GM12878 (cell line): ENCODE results near the gene ATG9A. TPM values are rescaled to one million over a fixed set of nuclear protein-coding genes. Genes with fewer than 3 reads are reported as not detected.

ENCODE experiments used
- ATAC-seq: fragments of 200-7000 bp; cut with Tn5 transposase; 3 replicates; pipeline ENCODE4 v1.9.1; 2020; ENCODE audit warnings: mild to moderate bottlenecking, moderate library complexity
- BruUV-seq: library from RNA; stranded (reverse); fragments of 400-500 nt; replicated peaks from 2 replicates; lab custom pipeline; 2021; lab: Mats Ljungman, UMichigan
- CTCF ChIA-PET: fragments of 300-600 bp; sonication (Branson Sonifier 250); formaldehyde crosslinking; extraction: SDS; loops from one replicate; lab custom pipeline; 2021; ENCODE audit warnings: inconsistent platforms; lab: Yijun Ruan, JAX
- POLR2A ChIA-PET: fragments of 350-600 bp; formaldehyde crosslinking; extraction: SDS; loops from one replicate; lab custom pipeline; 2021; ENCODE audit warnings: inconsistent platforms; lab: Charles Lee
- RAD21 ChIA-PET: fragments of 300-600 bp; sonication (Branson Sonifier 250); formaldehyde crosslinking; loops from one replicate; lab custom pipeline; 2023; ENCODE audit warnings: antibody characterized with exemption; ENCODE audit not compliant: unreplicated experiment; lab: Charles Lee
- SMC1A ChIA-PET: fragments of 300-600 bp; sonication (Branson Sonifier 250); formaldehyde crosslinking; loops from one replicate; lab custom pipeline; 2023; ENCODE audit not compliant: unreplicated experiment, uncharacterized antibody; lab: Charles Lee
- DNase-seq: peaks from one replicate; pipeline ENCODE4 v3.0.0-alpha.2; 2011; ENCODE audit warnings: low read depth, low spot score
- FAIRE-seq: peaks from 3 replicates; lab custom pipeline; 2011; peaks lifted over from hg19 to GRCh38; lab: Jason Lieb, UNC
- H2AFZ ChIP-seq: 2 replicates; pipeline ENCODE4 v1.6.0; 2011; ENCODE audit warnings: low read depth, low read length, control low read depth; ENCODE audit not compliant: control insufficient read depth
- H3K27ac ChIP-seq: 2 replicates; pipeline ENCODE4 v1.5.1; 2011; ENCODE audit warnings: control low read depth; ENCODE audit not compliant: control insufficient read depth, insufficient read depth
- H3K27me3 ChIP-seq, 2 experiments: replicated peaks in 1 of 2; 2 replicates each; pipeline versions ENCODE4 v1.6.0 to v1.6.1; 2011; ENCODE audit warnings: low read length in 1 of 2; ENCODE audit not compliant: control insufficient read depth in 2 of 2, insufficient read depth in 2 of 2
- H3K36me3 ChIP-seq, 2 experiments: 2 replicates each; pipeline ENCODE4 v1.5.1; 2011; ENCODE audit warnings: low read length in 1 of 2; ENCODE audit not compliant: control insufficient read depth in 2 of 2, insufficient read depth in 2 of 2
- H3K4me1 ChIP-seq: 2 replicates; pipeline ENCODE4 v1.6.1; 2011; ENCODE audit warnings: mild to moderate bottlenecking, low read length, moderate library complexity, mixed read lengths; ENCODE audit not compliant: control insufficient read depth, insufficient read depth
- H3K4me2 ChIP-seq: 2 replicates; pipeline ENCODE4 v1.6.0; 2011; ENCODE audit warnings: control low read depth; ENCODE audit not compliant: control insufficient read depth, insufficient read depth
- H3K4me3 ChIP-seq: fragments of 200-600 bp; sonication (generic); 2 replicates; pipeline ENCODE4 v1.5.1; 2016
- H3K79me2 ChIP-seq: 2 replicates; pipeline ENCODE4 v1.6.0; 2011; ENCODE audit warnings: low read length; ENCODE audit not compliant: control insufficient read depth, insufficient read depth
- H3K9ac ChIP-seq: 2 replicates; pipeline ENCODE4 v1.8.0; 2011; ENCODE audit warnings: low read length, control low read depth, mixed read lengths; ENCODE audit not compliant: control insufficient read depth, insufficient read depth
- H3K9me3 ChIP-seq: replicated peaks from 3 replicates; pipeline ENCODE4 v1.5.1; 2011; ENCODE audit warnings: mild to moderate bottlenecking, low read length; ENCODE audit not compliant: control insufficient read depth, insufficient read depth
- H4K20me1 ChIP-seq: 2 replicates; pipeline ENCODE4 v1.6.0; 2011; ENCODE audit not compliant: control insufficient read depth, insufficient read depth
- CUX1 ChIP-seq: IDR thresholded peaks from 2 replicates; pipeline ENCODE4 v1.6.1; 2012; ENCODE audit warnings: improper control_type of control experiment, low read depth, low read length; ENCODE audit not compliant: insufficient replicate concordance
- GATAD2B ChIP-seq: fragments of 450-650 bp; conservative IDR thresholded peaks from 2 replicates; pipeline ENCODE4 v1.6.1; 2017; ENCODE audit warnings: low read depth, mild to moderate bottlenecking, moderate library complexity
- HDGF ChIP-seq: fragments of 450-650 bp; IDR thresholded peaks from 2 replicates; pipeline ENCODE4 v1.6.1; 2016; ENCODE audit warnings: antibody characterized with exemption
- IRF4 ChIP-seq: IDR thresholded peaks from 2 replicates; pipeline ENCODE4 v1.6.1; 2011; ENCODE audit warnings: low read depth, low read length
- NKRF ChIP-seq: fragments of 450-650 bp; conservative IDR thresholded peaks from 2 replicates; pipeline ENCODE4 v1.6.1; 2017; ENCODE audit warnings: mild to moderate bottlenecking, moderate library complexity
- RAD51 ChIP-seq: fragments of 450-650 bp; IDR thresholded peaks from 2 replicates; pipeline ENCODE4 v1.6.1; 2016; ENCODE audit warnings: moderate library complexity, mild to moderate bottlenecking, inconsistent platforms
- RB1 ChIP-seq: fragments of 450-650 bp; formaldehyde crosslinking; IDR thresholded peaks from 2 replicates; pipeline ENCODE4 v1.6.1; 2017; ENCODE audit warnings: mild to moderate bottlenecking, borderline replicate concordance
- RFX5 ChIP-seq: IDR thresholded peaks from 2 replicates; pipeline ENCODE4 v1.6.1; 2011; ENCODE audit warnings: low read depth, low read length, improper control_type of control experiment
- WGBS: methylation state at CpG from one replicate; pipeline ENCODE4 v1.1.6; 2016; ENCODE audit warnings: low lambda C conversion rate; ENCODE audit not compliant: insufficient replicate concordance, insufficient coverage; ENCODE audit errors: missing lambda C conversion rate; 5-methylcytosine and 5-hydroxymethylcytosine counted together
- in situ Hi-C: fragments of 300-500 bp; cut with MboI; formaldehyde crosslinking; loops from 9 replicates; pipeline ENCODE4 v1.14.3; 2018; ENCODE audit warnings: mixed read lengths
- intact Hi-C: fragments of 100-400 bp; cut with micrococcal nuclease; formaldehyde crosslinking; loops from one replicate; pipeline ENCODE4 v1.14.2; 2022; ENCODE audit not compliant: unreplicated experiment
- polyA plus RNA-seq, 11 experiments: library from polyadenylated mRNA; depleted of rRNA in 4 of 11; unstranded in 6 of 11; stranded (reverse) in 5 of 11; fragments of >200 nt; fragmentation: Nextera tagmentation in 4 of 11; fragmentation: Illumina TruSeq in 1 of 11; extraction: Ambion mirVana in 4 of 11; extraction: Trizol in 1 of 11; gene quantifications; 1 replicate in 1 of 11; 2 replicates in 10 of 11; pipeline versions ENCODE4 v1.2.1 to v1.2.3, GENCODE V29; 2011 to 2016; ENCODE audit warnings: inconsistent platforms in 2 of 11, missing spikeins in 2 of 11, low read depth in 1 of 11
- total RNA-seq, 4 experiments: library from RNA; depleted of rRNA in 3 of 4; stranded (reverse); fragments of >200 nt in 3 of 4; fragmentation: Illumina TruSeq in 1 of 4; extraction: Trizol in 1 of 4; gene quantifications; 2 replicates each; pipeline versions ENCODE4 v1.2.1 to v1.2.3, GENCODE V29; 2013 to 2021
- TF ChIP-seq, protein P1 (sequence below): IDR thresholded peaks from 2 replicates; pipeline ENCODE4 v1.6.1; 2012; ENCODE audit warnings: low read depth, low read length, improper control_type of control experiment
- TF ChIP-seq, protein P2 (sequence below): fragments of 450-650 bp; formaldehyde crosslinking; IDR thresholded peaks from 2 replicates; pipeline ENCODE4 v1.5.0; 2022; ENCODE audit warnings: mild to moderate bottlenecking, missing genetic modification characterization

Gene ATG9A
- total and polyA plus RNA-seq, 10 of the 15 experiments (the other 5 are each of a cell fraction or from before 2014, with no cell fraction given), result 0.16 to 37.5 (median 14.6) TPM; not detected in 1

DNA sequence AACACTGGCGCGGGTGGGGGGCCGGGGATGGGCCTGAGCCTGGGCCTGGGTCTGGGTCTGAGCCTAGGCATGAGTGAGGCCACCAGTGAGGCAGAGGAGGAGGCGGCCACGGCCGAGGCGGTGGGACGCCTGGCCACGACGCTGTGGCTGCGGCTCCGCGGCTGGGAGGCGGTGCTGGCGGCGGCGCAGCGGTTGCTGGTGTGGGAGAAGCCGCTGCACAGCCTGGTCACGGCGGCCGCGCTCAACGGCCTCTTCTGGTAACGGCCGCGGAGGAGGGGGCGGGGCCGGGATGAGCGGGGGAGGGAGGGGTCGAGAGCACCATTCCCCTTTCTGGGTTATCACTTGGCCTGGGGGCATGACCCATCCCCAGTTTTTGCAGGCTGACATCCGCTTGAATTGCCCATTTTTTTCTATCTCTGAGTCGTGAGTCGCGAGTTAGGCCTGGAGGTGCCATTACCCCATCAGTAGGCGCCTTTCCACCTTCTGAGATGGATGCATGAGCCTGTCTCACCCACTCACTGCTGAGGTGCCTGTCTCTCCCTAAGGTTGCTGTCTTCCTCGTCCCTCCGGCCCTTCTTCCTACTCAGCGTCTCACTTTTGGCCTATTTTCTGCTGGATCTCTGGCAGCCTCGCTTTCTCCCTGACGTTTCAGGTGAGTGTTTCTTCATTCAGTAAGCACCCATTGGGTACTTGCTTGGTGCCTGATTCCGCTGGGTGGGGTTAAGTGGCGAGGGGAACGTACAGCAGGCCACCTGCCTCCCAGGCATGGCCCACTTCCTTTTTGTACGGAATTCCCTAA is 50.9 kb downstream of the ATG9A start:
- FAIRE-seq (no peak), ATAC-seq (peak; percentile 2), DNase-seq (no peak)
- Histone ChIP-seq H3K9me3 (no peaks in the 10 kb centered on the region), H3K36me3 (peaks cover 10 to 15% of the 10 kb centered on the region in 2 experiments), H2AFZ (peak overlapping the region; percentile 77), H3K4me1 (peaks cover 10% of the 10 kb centered on the region), H3K27me3 (no peaks in the 10 kb centered on the region), H3K27ac (peak overlapping the region; percentile 49), H3K4me3 (peak overlapping the region; percentile 83), H3K79me2 (peaks cover 32% of the 10 kb centered on the region), H3K4me2 (peak overlapping the region; percentile 89), H3K9ac (peak overlapping the region; percentile 72), H4K20me1 (no peaks in the 10 kb centered on the region)
- WGBS, result 1% methylated on average over 30 of the region's 45 CpGs
- in situ Hi-C loops (no loop called here), intact Hi-C loops (loop anchor here (5.0 kb wide), 3 partner anchors 99 to 209 kb away; partner anchors contain the start of genes DNAJB2 and DNPEP)
- ChIA-PET SMC1A (interaction anchor here (1.0 to 1.7 kb wide), 2 partner anchors 8 to 14 kb away, joined by 3 to 4 read pairs; no protein-coding TSS in a partner anchor), RAD21 (no interaction called here), CTCF (interaction anchor here (1.0 to 1.9 kb wide), 2 partner anchors 8 to 22 kb away, joined by 3 to 8 read pairs; partner anchors contain the start of gene SLC23A3), POLR2A (interaction anchor here (1.0 to 1.2 kb wide), 2 partner anchors 22 to 29 kb away, joined by 3 read pairs; no protein-coding TSS in a partner anchor)
- BruUV-seq, result no TSS peak
- TF ChIP-seq RFX5 (no peak), RAD51 (no peak), RB1 (no peak), CUX1 (no peak), GATAD2B (0 out of 2 replicates have a peak, but pooled peaks have one; percentile 0), NKRF (peak; percentile 70), HDGF (no peak), IRF4 (no peak)
- TF ChIP-seq, protein P1, sequence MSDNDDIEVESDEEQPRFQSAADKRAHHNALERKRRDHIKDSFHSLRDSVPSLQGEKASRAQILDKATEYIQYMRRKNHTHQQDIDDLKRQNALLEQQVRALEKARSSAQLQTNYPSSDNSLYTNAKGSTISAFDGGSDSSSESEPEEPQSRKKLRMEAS, result no peak
- TF ChIP-seq, protein P2, sequence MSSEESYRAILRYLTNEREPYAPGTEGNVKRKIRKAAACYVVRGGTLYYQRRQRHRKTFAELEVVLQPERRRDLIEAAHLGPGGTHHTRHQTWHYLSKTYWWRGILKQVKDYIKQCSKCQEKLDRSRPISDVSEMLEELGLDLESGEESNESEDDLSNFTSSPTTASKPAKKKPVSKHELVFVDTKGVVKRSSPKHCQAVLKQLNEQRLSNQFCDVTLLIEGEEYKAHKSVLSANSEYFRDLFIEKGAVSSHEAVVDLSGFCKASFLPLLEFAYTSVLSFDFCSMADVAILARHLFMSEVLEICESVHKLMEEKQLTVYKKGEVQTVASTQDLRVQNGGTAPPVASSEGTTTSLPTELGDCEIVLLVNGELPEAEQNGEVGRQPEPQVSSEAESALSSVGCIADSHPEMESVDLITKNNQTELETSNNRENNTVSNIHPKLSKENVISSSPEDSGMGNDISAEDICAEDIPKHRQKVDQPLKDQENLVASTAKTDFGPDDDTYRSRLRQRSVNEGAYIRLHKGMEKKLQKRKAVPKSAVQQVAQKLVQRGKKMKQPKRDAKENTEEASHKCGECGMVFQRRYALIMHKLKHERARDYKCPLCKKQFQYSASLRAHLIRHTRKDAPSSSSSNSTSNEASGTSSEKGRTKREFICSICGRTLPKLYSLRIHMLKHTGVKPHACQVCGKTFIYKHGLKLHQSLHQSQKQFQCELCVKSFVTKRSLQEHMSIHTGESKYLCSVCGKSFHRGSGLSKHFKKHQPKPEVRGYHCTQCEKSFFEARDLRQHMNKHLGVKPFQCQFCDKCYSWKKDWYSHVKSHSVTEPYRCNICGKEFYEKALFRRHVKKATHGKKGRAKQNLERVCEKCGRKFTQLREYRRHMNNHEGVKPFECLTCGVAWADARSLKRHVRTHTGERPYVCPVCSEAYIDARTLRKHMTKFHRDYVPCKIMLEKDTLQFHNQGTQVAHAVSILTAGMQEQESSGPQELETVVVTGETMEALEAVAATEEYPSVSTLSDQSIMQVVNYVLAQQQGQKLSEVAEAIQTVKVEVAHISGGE, result no peak
